ENCODE data around the gene TRRAP. TPM values are rescaled to one million over a fixed set of nuclear protein-coding genes. Genes with fewer than 3 reads are reported as not detected.

TRRAP gene
- total RNA-seq, 3 donors from 2014 or later = 24.6 to 39.0 (median 38.9) TPM

DNA sequence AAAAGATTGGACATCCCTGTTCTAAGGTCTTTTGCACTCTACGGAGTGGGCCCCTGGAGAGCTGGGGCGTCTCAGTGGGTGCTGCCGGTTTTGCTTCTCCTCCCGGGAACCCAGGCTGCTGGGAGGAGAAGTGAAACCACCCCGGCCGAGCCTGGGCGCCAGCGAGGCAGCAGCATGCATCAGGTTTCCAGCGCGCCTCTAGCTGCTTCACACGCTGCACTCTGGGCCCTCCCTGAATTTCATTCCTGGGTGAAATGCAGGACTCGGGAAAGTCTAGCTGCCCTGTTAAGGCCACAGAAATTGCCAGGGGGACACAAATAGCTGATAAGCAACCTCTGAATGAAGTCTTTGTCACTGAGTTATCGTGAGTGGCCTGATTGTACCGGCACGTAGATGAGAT, 127.4 kb downstream of the TRRAP start:
- Histone ChIP-seq H3K27me3 (no peaks in the 10 kb centered on the region), H3K27ac (no peak overlapping the region), H3K4me3 (no peak overlapping the region), H3K36me3 (peaks cover 4% of the 10 kb centered on the region), H3K9me3 (no peaks in the 10 kb centered on the region), H3K4me1 (peaks cover 0 to 5% of the 10 kb centered on the region in 2 donors)
- TF ChIP-seq POLR2A (IDR thresholded peaks at IDR 0.05) (no peak), POLR2AphosphoS5 (IDR thresholded peaks at IDR 0.05) (no peak)
- TF ChIP-seq, protein P1, sequence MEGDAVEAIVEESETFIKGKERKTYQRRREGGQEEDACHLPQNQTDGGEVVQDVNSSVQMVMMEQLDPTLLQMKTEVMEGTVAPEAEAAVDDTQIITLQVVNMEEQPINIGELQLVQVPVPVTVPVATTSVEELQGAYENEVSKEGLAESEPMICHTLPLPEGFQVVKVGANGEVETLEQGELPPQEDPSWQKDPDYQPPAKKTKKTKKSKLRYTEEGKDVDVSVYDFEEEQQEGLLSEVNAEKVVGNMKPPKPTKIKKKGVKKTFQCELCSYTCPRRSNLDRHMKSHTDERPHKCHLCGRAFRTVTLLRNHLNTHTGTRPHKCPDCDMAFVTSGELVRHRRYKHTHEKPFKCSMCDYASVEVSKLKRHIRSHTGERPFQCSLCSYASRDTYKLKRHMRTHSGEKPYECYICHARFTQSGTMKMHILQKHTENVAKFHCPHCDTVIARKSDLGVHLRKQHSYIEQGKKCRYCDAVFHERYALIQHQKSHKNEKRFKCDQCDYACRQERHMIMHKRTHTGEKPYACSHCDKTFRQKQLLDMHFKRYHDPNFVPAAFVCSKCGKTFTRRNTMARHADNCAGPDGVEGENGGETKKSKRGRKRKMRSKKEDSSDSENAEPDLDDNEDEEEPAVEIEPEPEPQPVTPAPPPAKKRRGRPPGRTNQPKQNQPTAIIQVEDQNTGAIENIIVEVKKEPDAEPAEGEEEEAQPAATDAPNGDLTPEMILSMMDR (IDR thresholded peaks at IDR 0.05) = no peak
- intact Hi-C loops (cut with DNase I; ENCODE audit: low total_unique reads) = no loop called here
- peak in 1 of 2 donors; percentile 13 for DNase-seq (ENCODE audit: low spot score in 2 of 2)

DNA sequence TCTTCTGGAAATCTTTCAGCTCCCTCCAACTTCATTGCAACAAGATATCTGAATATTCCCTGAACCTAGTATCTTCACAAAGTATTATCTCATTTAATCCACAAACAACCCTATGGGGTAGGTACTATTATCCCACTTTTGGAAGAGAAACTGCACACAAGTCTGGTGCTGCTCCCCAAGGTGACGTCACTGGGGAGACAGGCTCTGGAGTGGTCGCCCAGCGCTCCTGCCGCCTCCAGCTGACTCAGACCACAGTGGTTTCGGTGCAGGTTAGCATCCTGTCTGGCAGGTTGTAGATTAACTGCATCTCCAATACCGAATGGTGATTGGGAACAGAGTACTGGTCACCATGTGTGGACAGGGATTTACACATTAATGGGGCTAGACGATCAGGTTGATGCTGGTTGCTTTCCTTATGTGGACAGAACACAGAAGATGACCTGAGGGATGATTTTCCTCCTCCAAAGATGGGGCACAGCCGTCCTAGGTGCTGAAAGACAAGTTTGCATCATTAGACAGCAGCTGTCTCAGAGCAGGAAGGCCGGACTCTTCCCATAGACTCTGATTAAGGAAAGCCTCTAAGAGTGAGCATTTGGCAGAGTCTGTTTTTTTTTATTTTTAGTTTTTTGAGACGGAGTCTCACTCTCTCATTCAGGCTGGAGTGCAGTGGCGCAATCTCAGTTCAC, 128.6 kb downstream of the TRRAP start:
- intact Hi-C loops (cut with DNase I; ENCODE audit: low total_unique reads) = no loop called here
- no peak for TF ChIP-seq POLR2A (IDR thresholded peaks at IDR 0.05)
- TF ChIP-seq POLR2AphosphoS5 (IDR thresholded peaks at IDR 0.05) = no peak
- TF ChIP-seq, protein P1 (IDR thresholded peaks at IDR 0.05) = no peak
- H3K9me3 ChIP-seq = no peaks in the 10 kb centered on the region

DNA sequence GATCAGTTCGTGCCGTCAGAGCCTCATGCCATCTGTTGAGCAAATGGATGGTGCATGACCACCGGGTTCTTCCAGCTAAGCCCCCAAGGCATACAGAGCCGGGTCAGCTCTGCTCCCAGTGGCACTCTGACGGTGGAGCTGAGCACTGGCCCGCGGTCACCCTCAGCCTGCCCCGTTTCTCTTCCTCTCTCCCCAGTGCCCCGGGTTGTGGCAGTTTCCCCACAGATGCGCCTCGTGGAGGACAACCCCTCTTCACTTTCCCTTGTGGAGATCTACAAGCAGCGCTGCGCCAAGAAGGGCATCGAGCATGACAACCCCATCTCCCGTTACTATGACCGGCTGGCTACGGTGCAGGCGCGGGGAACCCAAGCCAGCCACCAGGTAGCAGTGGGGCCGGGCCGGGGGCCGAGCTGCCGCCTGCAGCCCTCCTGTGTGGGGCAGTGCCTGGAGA, 129.9 kb downstream of the TRRAP start:
- intact Hi-C loops (cut with DNase I; ENCODE audit: low total_unique reads) = no loop called here
- H3K4me3 ChIP-seq = no peak overlapping the region
- TF ChIP-seq, protein P1 (IDR thresholded peaks at IDR 0.05) = no peak
- no peak for TF ChIP-seq POLR2A (IDR thresholded peaks at IDR 0.05)
- no peak for TF ChIP-seq POLR2AphosphoS5 (IDR thresholded peaks at IDR 0.05)
- peaks cover 15% of the 10 kb centered on the region for H3K36me3 ChIP-seq
- no peak overlapping the region for H3K27ac ChIP-seq
- no peaks in the 10 kb centered on the region for H3K4me1 ChIP-seq
- peak in 1 of 2 donors; percentile 7 for DNase-seq (ENCODE audit: low spot score in 2 of 2)
- H3K27me3 ChIP-seq = no peaks in the 10 kb centered on the region
- no peaks in the 10 kb centered on the region for H3K9me3 ChIP-seq

More for the DNA sequence above, 128.6 kb downstream of the TRRAP start:
- Histone ChIP-seq H3K27me3 (no peaks in the 10 kb centered on the region), H3K36me3 (peaks cover 15% of the 10 kb centered on the region), H3K27ac (no peak overlapping the region), H3K4me1 (no peaks in the 10 kb centered on the region), H3K4me3 (no peak overlapping the region)
- peak in 1 of 2 donors; percentile 11 for DNase-seq (ENCODE audit: low spot score in 2 of 2)

DNA sequence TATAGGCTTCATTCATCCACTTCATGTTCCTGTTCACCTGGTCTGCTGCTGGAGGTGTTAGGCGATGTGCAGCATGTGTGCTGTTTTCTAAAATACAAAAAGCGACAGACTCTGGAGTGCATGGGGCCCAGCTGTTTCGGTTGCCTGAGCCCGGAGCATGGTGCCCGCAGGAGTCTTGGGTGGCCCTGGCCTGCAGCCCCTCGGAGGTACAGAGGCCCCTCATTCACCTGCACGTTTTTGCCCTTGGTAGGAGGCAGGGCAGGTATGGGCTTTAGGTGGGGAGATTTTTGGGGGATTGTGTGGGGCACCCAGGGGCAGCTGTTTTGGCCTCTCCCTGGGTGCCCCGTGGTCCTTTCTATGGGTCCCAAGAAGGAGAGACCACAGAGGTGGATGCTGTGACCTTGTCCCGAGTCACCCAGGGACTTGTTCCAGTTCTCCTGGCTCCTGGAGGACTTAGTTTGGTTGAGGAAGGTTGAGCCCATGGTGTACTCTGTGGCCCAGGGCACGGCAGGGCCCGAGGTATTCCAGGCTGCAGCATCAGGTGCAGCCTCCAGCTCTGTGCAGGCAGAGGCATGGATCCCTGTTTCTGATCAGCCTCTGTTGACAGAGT, 130.7 kb downstream of the TRRAP start:
- H3K36me3 ChIP-seq = peaks cover 15% of the 10 kb centered on the region
- intact Hi-C loops (cut with DNase I; ENCODE audit: low total_unique reads) = no loop called here
- DNase-seq (ENCODE audit: low spot score in 2 of 2) = peak in 1 of 2 donors; percentile 11

More for the DNA sequence above, 130.7 kb downstream of the TRRAP start:
- Histone ChIP-seq H3K4me1 (no peaks in the 10 kb centered on the region), H3K27ac (no peak overlapping the region), H3K27me3 (no peaks in the 10 kb centered on the region), H3K4me3 (no peak overlapping the region), H3K9me3 (no peaks in the 10 kb centered on the region)
- TF ChIP-seq POLR2AphosphoS5 (IDR thresholded peaks at IDR 0.05) = no peak
- no peak for TF ChIP-seq POLR2A (IDR thresholded peaks at IDR 0.05)
- TF ChIP-seq, protein P1 (IDR thresholded peaks at IDR 0.05) = no peak
